ENCODE data around the gene LPIN1. TPM values are rescaled to one million over a fixed set of nuclear protein-coding genes. Genes with fewer than 3 reads are reported as not detected.

LPIN1 gene
- polyA plus RNA-seq, 2 of the 4 experiments (the other 2 are of a cell fraction), result 19.2 to 27.5 TPM

GRCh38 chr2:11786592-11786991 is 40.2 kb downstream of the LPIN1 start:
- POLR2A ChIA-PET, result no interaction called here
- DNase-seq (ENCODE audit: low read depth in 1 of 2, low spot score in 1 of 2) (no peak), ATAC-seq (no peak), FAIRE-seq (no peak)
- CTCF ChIA-PET, result interaction anchor here (1.3 to 18.1 kb wide), 11 partner anchors 8 to 1220 kb away, joined by 3 to 700 read pairs (median 19); no protein-coding TSS in a partner anchor
- Histone ChIP-seq H3K9me3 (no peaks in the 10 kb centered on the region), H3K4me2 (no peak overlapping the region), H3K27ac (no peak overlapping the region), H3K4me1 (no peaks in the 10 kb centered on the region), H3K4me3 (no peak overlapping the region)
- 90% methylated on average over 13 of the region's 13 CpGs for WGBS (ENCODE audit: missing lambda C conversion rate)
- TF ChIP-seq HOXA7 (CRISPR knock-in tag; IDR thresholded peaks at IDR 0.05) (no peak), HEYL (CRISPR knock-in tag; IDR thresholded peaks at IDR 0.05) (no peak), HES2 (IDR thresholded peaks at IDR 0.05) (no peak), MAZ (IDR thresholded peaks at IDR 0.05; ENCODE audit: borderline replicate concordance, low read depth, low read length) (no peak), FOSB (CRISPR knock-in tag; IDR thresholded peaks at IDR 0.05) (no peak), ZNF302 (CRISPR knock-in tag; IDR thresholded peaks at IDR 0.05) (no peak), SMC3 (IDR thresholded peaks at IDR 0.05) (no peak), NPAS2 (CRISPR knock-in tag; IDR thresholded peaks at IDR 0.05; ENCODE audit: borderline replicate concordance) (no peak), CTCF (IDR thresholded peaks at IDR 0.05) (no peak), NFE2L2 (conservative IDR thresholded peaks at IDR 0.05; ENCODE audit: low read length) (no peak), BHLHE40 (IDR thresholded peaks at IDR 0.05; ENCODE audit: low read depth, low read length) (no peak), KDM5A (IDR thresholded peaks at IDR 0.05) (no peak), PBX3 (IDR thresholded peaks at IDR 0.05) (no peak), MYC (IDR thresholded peaks at IDR 0.05; ENCODE audit: borderline replicate concordance, low read length) (no peak), TFCP2L1 (CRISPR knock-in tag; IDR thresholded peaks at IDR 0.05) (no peak), NR3C1 (IDR thresholded peaks at IDR 0.05) (no peak), CHD2 (IDR thresholded peaks at IDR 0.05; ENCODE audit: low read length, partially characterized antibody) (no peak)

GRCh38 chr2:11787991-11788390 is 41.6 kb downstream of the LPIN1 start:
- no peak overlapping the region for H3K4me2 ChIP-seq
- ChIA-PET POLR2A (no interaction called here), CTCF (interaction anchor here (0.6 to 18.1 kb wide), 9 partner anchors 8 to 1123 kb away, joined by 3 to 700 read pairs (median 3); no protein-coding TSS in a partner anchor)
- TF ChIP-seq MAX (IDR thresholded peaks at IDR 0.05), result no peak
- no peak for TF ChIP-seq MAFK (IDR thresholded peaks at IDR 0.05; ENCODE audit: partially characterized antibody)
- TF ChIP-seq RCOR1 (IDR thresholded peaks at IDR 0.05; ENCODE audit: low read depth, low read length), result no peak
- TF ChIP-seq TFCP2L1 (CRISPR knock-in tag; IDR thresholded peaks at IDR 0.05), result no peak
- no peak for TF ChIP-seq KDM1A (IDR thresholded peaks at IDR 0.05; ENCODE audit: low read depth)
- TF ChIP-seq USF2 (IDR thresholded peaks at IDR 0.05), result no peak
- no peak for TF ChIP-seq HOXA7 (CRISPR knock-in tag; IDR thresholded peaks at IDR 0.05)
- TF ChIP-seq HMGXB4 (CRISPR knock-in tag; IDR thresholded peaks at IDR 0.05; ENCODE audit: borderline replicate concordance), result no peak
- no peak for TF ChIP-seq HDAC2 (IDR thresholded peaks at IDR 0.05)
- TF ChIP-seq FOXS1 (CRISPR knock-in tag; IDR thresholded peaks at IDR 0.05), result no peak
- no peak for TF ChIP-seq GATA3 (IDR thresholded peaks at IDR 0.05; ENCODE audit: borderline replicate concordance)
- no peak for TF ChIP-seq ZFP36 (IDR thresholded peaks at IDR 0.05; ENCODE audit: borderline replicate concordance, partially characterized antibody)
- no peak for TF ChIP-seq RARB (CRISPR knock-in tag; IDR thresholded peaks at IDR 0.05)
- WGBS (ENCODE audit: missing lambda C conversion rate), result 89% methylated on average over 9 of the region's 9 CpGs
- no peak overlapping the region for H3K4me3 ChIP-seq
- ATAC-seq (no peak), DNase-seq (ENCODE audit: low read depth in 1 of 2, low spot score in 1 of 2) (no peak), FAIRE-seq (no peak)
- H3K4me1 ChIP-seq, result no peaks in the 10 kb centered on the region
- H3K27ac ChIP-seq, result no peak overlapping the region
- H3K9me3 ChIP-seq, result no peaks in the 10 kb centered on the region

Data from A549 (cell line).